Ascending aorta (tissue), 2 donors: Measurements from ENCODE around the gene RABL3. TPM values are rescaled to one million over a fixed set of nuclear protein-coding genes. Genes with fewer than 3 reads are reported as not detected.

ENCODE experiments used
- DNase-seq, 2 donors: peaks; one replicate each; pipeline ENCODE4 v3.0.0-alpha.2; 2019; ENCODE audit warnings: low spot score in 2 of 2
- H3K27ac ChIP-seq, 2 donors: fragments of 200-600 bp; sonication (generic); one replicate each; pipeline ENCODE4 v1.5.1; 2016 to 2017; ENCODE audit warnings: mild to moderate bottlenecking in 1 of 2
- H3K27me3 ChIP-seq: fragments of 200-600 bp; sonication (generic); one replicate; pipeline ENCODE4 v1.5.1; 2017
- H3K36me3 ChIP-seq, 2 donors: fragments of 200-600 bp; sonication (generic); one replicate each; pipeline ENCODE4 v1.5.1; 2016
- H3K4me1 ChIP-seq, 2 donors: fragments of 200-600 bp; sonication (generic); one replicate each; pipeline ENCODE4 v1.5.1; 2016 to 2017; ENCODE audit warnings: mild to moderate bottlenecking in 1 of 2
- H3K4me3 ChIP-seq, 2 donors: fragments of 200-600 bp; sonication (generic); one replicate each; pipeline ENCODE4 v1.5.1; 2016 to 2017; ENCODE audit warnings: mild to moderate bottlenecking in 1 of 2
- H3K9me3 ChIP-seq, 2 donors: fragments of 200-600 bp; sonication (generic); one replicate each; pipeline ENCODE4 v1.5.1; 2016
- CTCF ChIP-seq, 3 experiments: fragments of 200-600 bp in 2 of 3; fragments of 450-650 bp in 1 of 3; sonication (generic) in 2 of 3; IDR thresholded peaks; one replicate each; pipeline ENCODE4 v1.5.1; 2016 to 2019; ENCODE audit warnings: antibody characterized with exemption in 3 of 3, mild to moderate bottlenecking in 1 of 3, moderate library complexity in 1 of 3
- intact Hi-C: fragments of 100-400 bp; cut with DNase I; formaldehyde crosslinking; loops from one replicate; pipeline ENCODE4 v1.15.1; 2023
- total RNA-seq: library from RNA; depleted of rRNA; stranded (reverse); fragments of >200 nt; gene quantifications from one replicate; pipeline ENCODE4 v1.1.0, GENCODE V29; 2016

Gene RABL3
- total RNA-seq, 1 donor from 2014 or later, result 3.0 TPM

GRCh38 chr3:120661106-120661905 lies 81.0 kb downstream of the RABL3 start:
- Histone ChIP-seq H3K27ac (no peak overlapping the region), H3K9me3 (no peaks in the 10 kb centered on the region), H3K36me3 (no peaks in the 10 kb centered on the region), H3K4me3 (no peak overlapping the region), H3K27me3 (no peaks in the 10 kb centered on the region), H3K4me1 (no peaks in the 10 kb centered on the region)
- TF ChIP-seq CTCF (IDR thresholded peaks at IDR 0.05), result no peak
- intact Hi-C loops, result no loop called here
- DNase-seq, result no peak

GRCh38 chr3:120659834-120660233 lies 82.5 kb downstream of the RABL3 start:
- TF ChIP-seq CTCF (IDR thresholded peaks at IDR 0.05), result no peak

GRCh38 chr3:120659285-120659684 lies 83.0 kb downstream of the RABL3 start:
- no peak for DNase-seq
- no peaks in the 10 kb centered on the region for H3K27me3 ChIP-seq
- H3K4me1 ChIP-seq, result no peaks in the 10 kb centered on the region
- H3K27ac ChIP-seq, result no peak overlapping the region
- intact Hi-C loops, result no loop called here
- no peaks in the 10 kb centered on the region for H3K36me3 ChIP-seq
- TF ChIP-seq CTCF (IDR thresholded peaks at IDR 0.05), result no peak
- no peak overlapping the region for H3K4me3 ChIP-seq
- no peaks in the 10 kb centered on the region for H3K9me3 ChIP-seq

More at GRCh38 chr3:120659834-120660233, 82.5 kb downstream of the RABL3 start:
- H3K4me3 ChIP-seq, result no peak overlapping the region
- no peaks in the 10 kb centered on the region for H3K9me3 ChIP-seq
- no peaks in the 10 kb centered on the region for H3K4me1 ChIP-seq
- H3K27ac ChIP-seq, result no peak overlapping the region
- no peaks in the 10 kb centered on the region for H3K36me3 ChIP-seq
- intact Hi-C loops, result no loop called here
- no peak for DNase-seq
- H3K27me3 ChIP-seq, result no peaks in the 10 kb centered on the region

- no peaks in the 10 kb centered on the region for H3K9me3 ChIP-seq
- no peak overlapping the region for H3K27ac ChIP-seq
- H3K4me1 ChIP-seq, result no peaks in the 10 kb centered on the region
- no peak for TF ChIP-seq CTCF (IDR thresholded peaks at IDR 0.05)
- no peak overlapping the region for H3K4me3 ChIP-seq
- H3K36me3 ChIP-seq, result no peaks in the 10 kb centered on the region
- DNase-seq, result no peak
- H3K27me3 ChIP-seq, result no peaks in the 10 kb centered on the region
- intact Hi-C loops, result no loop called here
Observed at GRCh38 chr3:120652896-120653545, 89.3 kb downstream of the RABL3 start.

GRCh38 chr3:120652281-120652680 lies 90.0 kb downstream of the RABL3 start:
- TF ChIP-seq CTCF (IDR thresholded peaks at IDR 0.05), result no peak
- DNase-seq, result no peak
- intact Hi-C loops, result no loop called here
- Histone ChIP-seq H3K36me3 (no peaks in the 10 kb centered on the region), H3K27me3 (no peaks in the 10 kb centered on the region), H3K4me1 (no peaks in the 10 kb centered on the region), H3K9me3 (no peaks in the 10 kb centered on the region), H3K27ac (no peak overlapping the region), H3K4me3 (no peak overlapping the region)
